B cell (primary cell): Measurements from ENCODE around the gene BCL6B. TPM values are rescaled to one million over a fixed set of nuclear protein-coding genes. Genes with fewer than 3 reads are reported as not detected.

Experiments
- ATAC-seq: fragments of 200-7000 bp; cut with Tn5 transposase; one replicate; pipeline ENCODE4 v1.10.0; 2021; ENCODE audit warnings: low read depth, mild to moderate bottlenecking, moderate number of reproducible peaks, moderate library complexity
- CTCF ChIA-PET: fragments of 350-600 bp; sonication (Branson Sonifier 250); formaldehyde crosslinking; loops from one replicate; lab custom pipeline; 2021; ENCODE audit warnings: antibody characterized with exemption, inconsistent platforms; lab: Charles Lee
- POLR2A ChIA-PET: fragments of 350-600 bp; sonication (Branson Sonifier 250); formaldehyde crosslinking; loops from one replicate; lab custom pipeline; 2021; ENCODE audit warnings: antibody characterized with exemption; lab: Charles Lee
- DNase-seq: peaks from one replicate; pipeline ENCODE4 v3.0.0; 2013
- H2AFZ ChIP-seq: 2 replicates; pipeline ENCODE4 v1.6.1; 2012; ENCODE audit warnings: mild to moderate bottlenecking, low read depth, low read length; ENCODE audit not compliant: insufficient read depth, poor library complexity, severe bottlenecking
- H3K27ac ChIP-seq, 2 donors: 1 replicate in 1 of 2; 2 replicates in 1 of 2; pipeline ENCODE4 v1.5.1; 2012 to 2013; ENCODE audit warnings: low read length in 2 of 2, mild to moderate bottlenecking in 2 of 2, moderate library complexity in 1 of 2
- H3K27me3 ChIP-seq, 4 experiments: fragments of 200-600 bp in 1 of 4; sonication (generic) in 1 of 4; replicated peaks in 1 of 4; 1 replicate in 2 of 4; 2 replicates in 2 of 4; pipeline versions ENCODE4 v1.6.1 to v1.7.0; 2013 to 2016; ENCODE audit warnings: low read length in 3 of 4, mild to moderate bottlenecking in 2 of 4, mixed read lengths in 1 of 4, moderate library complexity in 1 of 4; ENCODE audit not compliant: insufficient read depth in 4 of 4, control insufficient read depth in 3 of 4; ENCODE audit errors: control extremely low read depth in 1 of 4
- H3K36me3 ChIP-seq, 2 experiments: replicated peaks in 1 of 2; 1 replicate in 1 of 2; 2 replicates in 1 of 2; pipeline versions ENCODE4 v1.6.1 to v1.7.1; 2013; ENCODE audit warnings: low read length in 1 of 2; ENCODE audit not compliant: insufficient read depth in 2 of 2, control insufficient read depth in 1 of 2; ENCODE audit errors: control extremely low read depth in 1 of 2, extremely low read depth in 1 of 2
- H3K4me1 ChIP-seq, 2 donors: fragments of 200-600 bp in 1 of 2; sonication (generic) in 1 of 2; 1 replicate in 1 of 2; 2 replicates in 1 of 2; pipeline versions ENCODE4 v1.5.1 to v1.6.1; 2013 to 2017; ENCODE audit warnings: low read length in 2 of 2; ENCODE audit not compliant: control insufficient read depth in 2 of 2, insufficient read depth in 2 of 2
- H3K4me2 ChIP-seq: replicated peaks from 2 replicates; pipeline ENCODE3; 2012; ENCODE audit warnings: mild to moderate bottlenecking, low read depth, low read length; ENCODE audit not compliant: poor library complexity, severe bottlenecking
- H3K4me3 ChIP-seq, 5 experiments: fragments of 200-600 bp in 1 of 5; sonication (generic) in 1 of 5; 1 replicate in 3 of 5; 2 replicates in 2 of 5; pipeline versions ENCODE4 v1.5.1 to v1.7.0; 2011 to 2016; ENCODE audit warnings: low read length in 4 of 5, mild to moderate bottlenecking in 4 of 5, low read depth in 2 of 5, control low read depth in 1 of 5, moderate library complexity in 1 of 5; ENCODE audit not compliant: insufficient read depth in 1 of 5; ENCODE audit errors: control extremely low read depth in 1 of 5, extremely low read depth in 1 of 5
- H3K79me2 ChIP-seq: fragments of 200-600 bp; sonication (generic); one replicate; pipeline ENCODE4 v1.6.0; 2016; ENCODE audit warnings: low read length; ENCODE audit not compliant: control insufficient read depth, insufficient read depth
- H3K9ac ChIP-seq: fragments of 200-600 bp; sonication (generic); 2 replicates; pipeline ENCODE4 v1.6.1; 2017; ENCODE audit warnings: mild to moderate bottlenecking, low read length, moderate library complexity
- H3K9me3 ChIP-seq, 3 donors: one replicate each; pipeline versions ENCODE4 v1.6.1 to v1.7.1; 2013; ENCODE audit warnings: low read length in 2 of 3; ENCODE audit not compliant: control insufficient read depth in 2 of 3, insufficient read depth in 1 of 3; ENCODE audit errors: control extremely low read depth in 1 of 3
- H4K20me1 ChIP-seq: 2 replicates; pipeline ENCODE4 v1.6.0; 2012; ENCODE audit warnings: mild to moderate bottlenecking, low read length; ENCODE audit not compliant: insufficient read depth, control insufficient read depth, poor library complexity, severe bottlenecking
- H3K27ac Mint-ChIP-seq: one replicate; pipeline ENCODE4 v1.8.0; 2021; ENCODE audit warnings: mixed read lengths
- H3K27me3 Mint-ChIP-seq: one replicate; pipeline ENCODE4 v1.8.0; 2021; ENCODE audit warnings: mixed read lengths
- H3K4me1 Mint-ChIP-seq: one replicate; pipeline ENCODE4 v1.8.0; 2021; ENCODE audit warnings: mixed read lengths
- H3K4me3 Mint-ChIP-seq: one replicate; pipeline ENCODE4 v1.8.0; 2021; ENCODE audit warnings: mixed read lengths
- H3K9me3 Mint-ChIP-seq: one replicate; pipeline ENCODE4 v1.8.0; 2022; ENCODE audit warnings: mixed read lengths; ENCODE audit not compliant: insufficient read depth
- EZH2 ChIP-seq: IDR thresholded peaks from 2 replicates; pipeline ENCODE4 v1.6.1; 2012; ENCODE audit warnings: borderline replicate concordance, low read depth, mild to moderate bottlenecking, moderate library complexity, low read length; ENCODE audit not compliant: insufficient read depth, poor library complexity, severe bottlenecking
- WGBS: methylation state at CpG from one replicate; pipeline ENCODE4 v1.1.5; 2013; ENCODE audit warnings: missing lambda C conversion rate; ENCODE audit not compliant: insufficient coverage; 5-methylcytosine and 5-hydroxymethylcytosine counted together
- intact Hi-C: fragments of 100-400 bp; cut with micrococcal nuclease; formaldehyde crosslinking; loops from one replicate; pipeline ENCODE4 v1.10.0; 2022
- polyA plus RNA-seq: library from polyadenylated mRNA; depleted of rRNA; stranded (reverse); fragments of >200 nt; gene quantifications from 2 replicates; pipeline ENCODE4 v1.2.3, GENCODE V29; 2012
- total RNA-seq, 2 donors: library from RNA; stranded (reverse); fragments of 120-200 nt in 1 of 2; gene quantifications; 1 replicate in 1 of 2; 2 replicates in 1 of 2; pipeline versions ENCODE4 v1.2.3 to v1.2.4, GENCODE V29; 2013 to 2022
- TF ChIP-seq, protein P1 (sequence below): fragments of 200-600 bp; IDR thresholded peaks from one replicate; pipeline ENCODE4 v1.8.0; 2022; ENCODE audit warnings: antibody characterized with exemption, mild to moderate bottlenecking

The BCL6B gene
- total and polyA plus RNA-seq, 2 donors (not counting 1 experiment from before 2014, with no cell fraction given) = 0.25 to 0.34 TPM

DNA sequence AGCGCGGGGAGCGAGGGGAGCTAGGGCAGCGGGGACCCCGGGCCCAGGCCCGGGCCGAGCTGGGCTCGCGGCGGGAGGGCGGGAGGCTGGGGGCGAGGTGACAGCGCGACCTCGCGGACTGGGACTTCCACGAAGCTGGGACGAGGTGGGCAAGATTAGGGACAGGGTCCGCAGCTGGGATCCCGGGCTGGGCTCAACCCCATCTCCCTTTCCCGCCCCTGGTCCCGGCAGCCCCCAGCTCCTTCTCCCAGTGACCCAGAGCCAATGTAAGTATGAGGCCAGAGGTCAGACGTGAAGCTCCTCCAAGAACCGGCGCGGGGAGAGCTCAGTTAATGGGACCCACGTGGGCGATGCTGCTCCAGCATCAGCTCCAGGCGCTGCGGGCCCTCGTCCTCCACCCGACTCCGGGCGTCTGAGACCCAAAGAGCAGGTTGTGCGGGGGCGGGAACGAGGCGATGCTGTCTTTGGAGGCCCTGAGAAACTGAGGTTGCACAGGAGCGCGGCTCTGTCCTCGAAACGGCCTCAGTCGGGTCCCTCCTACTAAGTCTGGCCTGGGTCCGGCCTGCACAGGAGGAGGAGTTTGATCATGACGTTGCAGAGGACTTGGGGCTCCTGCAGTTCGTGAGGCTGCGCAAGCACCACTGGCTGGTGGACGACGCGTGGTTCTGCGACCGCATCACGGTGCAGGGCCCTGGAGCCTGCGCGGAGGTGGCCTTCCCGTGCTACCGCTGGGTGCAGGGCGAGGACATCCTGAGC, 26.4 kb upstream of the BCL6B start:
- H3K9me3 Mint-ChIP-seq = no peaks in the 10 kb centered on the region
- H2AFZ ChIP-seq = no peak overlapping the region

DNA sequence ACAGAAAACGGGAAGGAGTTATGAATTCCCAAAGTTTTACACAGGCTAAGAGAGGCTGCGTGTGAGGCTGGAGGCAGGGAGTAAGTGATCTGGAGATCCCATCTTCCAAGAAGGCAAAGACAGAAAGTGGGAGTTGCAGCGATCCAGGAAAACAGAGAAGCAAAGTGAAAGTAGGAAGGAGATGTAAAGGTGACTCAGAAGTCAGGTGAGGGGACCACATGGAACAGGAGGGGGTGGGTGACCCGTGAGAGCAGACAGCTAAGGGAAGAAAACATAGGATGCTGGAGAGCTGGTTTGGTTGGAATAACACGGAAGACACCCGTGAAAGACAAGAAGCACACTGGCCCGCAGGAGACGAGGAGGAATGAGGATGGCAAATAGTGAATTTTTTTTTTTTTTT, 25.7 kb upstream of the BCL6B start:
- ChIA-PET CTCF (interaction anchor here (0.7 kb wide), 1 partner anchor 84 kb away, joined by 3 read pairs; no protein-coding TSS in a partner anchor), POLR2A (interaction anchor here (0.7 kb wide), 1 partner anchor 154 kb away, joined by 10 read pairs; no protein-coding TSS in a partner anchor)
- peaks cover 7% of the 10 kb centered on the region for H3K4me1 Mint-ChIP-seq
- peaks cover 9% of the 10 kb centered on the region for H3K79me2 ChIP-seq
- no peak overlapping the region for H3K27ac ChIP-seq
- H3K9me3 ChIP-seq = no peaks in the 10 kb centered on the region
- no peak overlapping the region for H3K4me2 ChIP-seq
- H3K27me3 Mint-ChIP-seq = no peaks in the 10 kb centered on the region
- 98% methylated on average over 6 of the region's 8 CpGs for WGBS
- H3K27me3 ChIP-seq = no peaks in the 10 kb centered on the region
- no peak for ATAC-seq
- peaks cover 38% of the 10 kb centered on the region for H4K20me1 ChIP-seq
- peaks cover 13 to 50% of the 10 kb centered on the region in 2 experiments for H3K36me3 ChIP-seq
- H3K4me1 ChIP-seq = no peaks in the 10 kb centered on the region
- intact Hi-C loops = no loop called here
- no peak overlapping the region for H3K4me3 Mint-ChIP-seq
- no peak overlapping the region for H3K4me3 ChIP-seq
- no peak for DNase-seq
- TF ChIP-seq, protein P1, sequence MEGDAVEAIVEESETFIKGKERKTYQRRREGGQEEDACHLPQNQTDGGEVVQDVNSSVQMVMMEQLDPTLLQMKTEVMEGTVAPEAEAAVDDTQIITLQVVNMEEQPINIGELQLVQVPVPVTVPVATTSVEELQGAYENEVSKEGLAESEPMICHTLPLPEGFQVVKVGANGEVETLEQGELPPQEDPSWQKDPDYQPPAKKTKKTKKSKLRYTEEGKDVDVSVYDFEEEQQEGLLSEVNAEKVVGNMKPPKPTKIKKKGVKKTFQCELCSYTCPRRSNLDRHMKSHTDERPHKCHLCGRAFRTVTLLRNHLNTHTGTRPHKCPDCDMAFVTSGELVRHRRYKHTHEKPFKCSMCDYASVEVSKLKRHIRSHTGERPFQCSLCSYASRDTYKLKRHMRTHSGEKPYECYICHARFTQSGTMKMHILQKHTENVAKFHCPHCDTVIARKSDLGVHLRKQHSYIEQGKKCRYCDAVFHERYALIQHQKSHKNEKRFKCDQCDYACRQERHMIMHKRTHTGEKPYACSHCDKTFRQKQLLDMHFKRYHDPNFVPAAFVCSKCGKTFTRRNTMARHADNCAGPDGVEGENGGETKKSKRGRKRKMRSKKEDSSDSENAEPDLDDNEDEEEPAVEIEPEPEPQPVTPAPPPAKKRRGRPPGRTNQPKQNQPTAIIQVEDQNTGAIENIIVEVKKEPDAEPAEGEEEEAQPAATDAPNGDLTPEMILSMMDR = no peak
- no peak for TF ChIP-seq EZH2
- no peak overlapping the region for H3K27ac Mint-ChIP-seq
- no peaks in the 10 kb centered on the region for H3K9me3 Mint-ChIP-seq
- no peak overlapping the region for H2AFZ ChIP-seq
- H3K9ac ChIP-seq = no peak overlapping the region

More for the DNA sequence above, 26.4 kb upstream of the BCL6B start:
- Histone ChIP-seq H3K79me2 (peaks cover 4% of the 10 kb centered on the region), H3K36me3 (peaks cover 13 to 43% of the 10 kb centered on the region in 2 experiments), H3K4me2 (no peak overlapping the region), H3K4me1 (no peaks in the 10 kb centered on the region), H4K20me1 (peaks cover 30% of the 10 kb centered on the region), H3K9me3 (no peaks in the 10 kb centered on the region), H3K27me3 (no peaks in the 10 kb centered on the region), H3K27ac (no peak overlapping the region), H3K4me3 (no peak overlapping the region), H3K9ac (no peak overlapping the region)
- Mint-ChIP-seq H3K4me1 (peaks cover 7% of the 10 kb centered on the region), H3K27me3 (no peaks in the 10 kb centered on the region), H3K4me3 (no peak overlapping the region), H3K27ac (no peak overlapping the region)
- ATAC-seq (no peak), DNase-seq (no peak)
- WGBS = 87% methylated on average over 58 of the region's 58 CpGs
- POLR2A ChIA-PET = no interaction called here
- intact Hi-C loops = no loop called here
- no peak for TF ChIP-seq EZH2
- TF ChIP-seq, protein P1 = no peak
- CTCF ChIA-PET = interaction anchor here (0.7 to 2.1 kb wide), 4 partner anchors 8 to 86 kb away, joined by 3 to 10 read pairs (median 4); no protein-coding TSS in a partner anchor
